ENCODE results near the gene DEFB113.
"Not testable (repeated sequence)": the region's sequence is repeated elsewhere in the genome, so short reads cannot be mapped to it uniquely, and the experiment has no call there.

The DEFB113 gene

GRCh38 chr6:49969605-49970004 is at the start of gene DEFB113:
Gene DEFB113 (minus strand): TSS chr6:49969625. CDS start chr6:49969625, 0 bp downstream.
- no peak for DNase-seq (ENCODE audit: low read depth)

- DNase-seq (ENCODE audit: low read depth): no peak
These were observed 38.4 kb upstream of the DEFB113 start for GRCh38 chr6:50007819-50008218.

- DNase-seq (ENCODE audit: low read depth): no peak
These were observed 33.7 kb upstream of the DEFB113 start for GRCh38 chr6:50003139-50003538.

- no peak for DNase-seq (ENCODE audit: low read depth)
These were observed 25.9 kb upstream of the DEFB113 start for GRCh38 chr6:49995278-49995677.

GRCh38 chr6:49988900-49989299 is 19.5 kb upstream of the DEFB113 start:
- no peak for DNase-seq (ENCODE audit: low read depth)

GRCh38 chr6:49987749-49988148 is 18.3 kb upstream of the DEFB113 start:
- no peak for DNase-seq (ENCODE audit: low read depth)

GRCh38 chr6:49986551-49986950 is 17.1 kb upstream of the DEFB113 start:
- no peak for DNase-seq (ENCODE audit: low read depth)

GRCh38 chr6:49982046-49982445 is 12.6 kb upstream of the DEFB113 start:
- DNase-seq (ENCODE audit: low read depth): no peak

- no peak for DNase-seq (ENCODE audit: low read depth)
These were observed 11.5 kb upstream of the DEFB113 start for GRCh38 chr6:49980898-49981297.

- no peak for DNase-seq (ENCODE audit: low read depth)
These were observed 10.2 kb upstream of the DEFB113 start for GRCh38 chr6:49979584-49979983.

- no peak for DNase-seq (ENCODE audit: low read depth)
These were observed 9.2 kb upstream of the DEFB113 start for GRCh38 chr6:49978332-49979226.

GRCh38 chr6:49966823-49967222 is 2.6 kb downstream of the DEFB113 start:
- no peak for DNase-seq (ENCODE audit: low read depth)

- DNase-seq (ENCODE audit: low read depth): no peak
These were observed 3.1 kb downstream of the DEFB113 start for GRCh38 chr6:49966334-49966733.

GRCh38 chr6:49964064-49964463 is 5.4 kb downstream of the DEFB113 start, which contains the start of gene DEFB114:
Gene DEFB114 (minus strand): TSS chr6:49964164. CDS start chr6:49964105, 59 bp downstream.
- no peak for DNase-seq (ENCODE audit: low read depth)

GRCh38 chr6:49958180-49958579 is 11.2 kb downstream of the DEFB113 start:
- no peak for DNase-seq (ENCODE audit: low read depth)

GRCh38 chr6:49955847-49956246 is 13.6 kb downstream of the DEFB113 start:
- DNase-seq (ENCODE audit: low read depth): no peak

GRCh38 chr6:49951926-49952325 is 17.5 kb downstream of the DEFB113 start:
- DNase-seq (ENCODE audit: low read depth): no peak

- no peak for DNase-seq (ENCODE audit: low read depth)
These were observed 19.0 kb downstream of the DEFB113 start for GRCh38 chr6:49950415-49950751.

GRCh38 chr6:49949062-49949461 is 20.4 kb downstream of the DEFB113 start:
- no peak for DNase-seq (ENCODE audit: low read depth)

GRCh38 chr6:49946835-49947234 is 22.6 kb downstream of the DEFB113 start:
- DNase-seq (ENCODE audit: low read depth): no peak

GRCh38 chr6:49944068-49944467 is 25.4 kb downstream of the DEFB113 start:
- not testable (repeated sequence) for DNase-seq (ENCODE audit: low read depth)

GRCh38 chr6:49939993-49940498 is 29.4 kb downstream of the DEFB113 start:
- no peak for DNase-seq (ENCODE audit: low read depth)

- no peak for DNase-seq (ENCODE audit: low read depth)
These were observed 31.6 kb downstream of the DEFB113 start for GRCh38 chr6:49937811-49938210.

GRCh38 chr6:49937017-49937416 is 32.4 kb downstream of the DEFB113 start:
- DNase-seq (ENCODE audit: low read depth): no peak
